Endothelial cell of umbilical vein (primary cell): ENCODE results near the gene ZNF414. TPM values are rescaled to one million over a fixed set of nuclear protein-coding genes. Genes with fewer than 3 reads are reported as not detected.

Source experiments
- BruUV-seq: library from RNA; stranded (reverse); fragments of 400-500 nt; replicated peaks from 2 replicates; lab custom pipeline; 2021; lab: Mats Ljungman, UMichigan
- CTCF ChIA-PET: fragments of 300-600, 350-600 bp; sonication (Branson Sonifier 250); formaldehyde crosslinking; loops from one replicate; lab custom pipeline; 2021; ENCODE audit warnings: antibody characterized with exemption, inconsistent platforms; lab: Charles Lee
- POLR2A ChIA-PET: fragments of 300-600, 350-600 bp; sonication (Branson Sonifier 250); formaldehyde crosslinking; loops from one replicate; lab custom pipeline; 2021; ENCODE audit warnings: antibody characterized with exemption, inconsistent platforms; lab: Charles Lee
- DNase-seq: peaks from one replicate; pipeline ENCODE4 v3.0.0-alpha.2; 2011; ENCODE audit warnings: low read depth, low spot score
- FAIRE-seq: peaks from 2 replicates; lab custom pipeline; 2011; peaks lifted over from hg19 to GRCh38; lab: Jason Lieb, UNC
- H2AFZ ChIP-seq: 2 replicates; pipeline ENCODE4 v1.6.0; 2012; ENCODE audit warnings: low read depth, low read length, control low read depth, inconsistent platforms
- H3K27ac ChIP-seq: 2 replicates; pipeline ENCODE4 v1.5.1; 2011; ENCODE audit warnings: low read depth, mild to moderate bottlenecking, control low read depth, low read length, moderate library complexity; ENCODE audit not compliant: insufficient read depth
- H3K27me3 ChIP-seq, 2 experiments: 2 replicates each; pipeline versions ENCODE4 v1.6.0 to v1.6.1; 2011; ENCODE audit warnings: low read length in 2 of 2, mixed read lengths in 1 of 2; ENCODE audit not compliant: control insufficient read depth in 2 of 2, insufficient read depth in 2 of 2
- H3K36me3 ChIP-seq, 2 experiments: 2 replicates in 1 of 2; 3 replicates in 1 of 2; pipeline ENCODE4 v1.5.1; 2011; ENCODE audit warnings: low read length in 2 of 2, mild to moderate bottlenecking in 1 of 2, moderate library complexity in 1 of 2; ENCODE audit not compliant: control insufficient read depth in 2 of 2, insufficient read depth in 2 of 2; ENCODE audit errors: extremely low read depth in 1 of 2
- H3K4me1 ChIP-seq: 3 replicates; pipeline ENCODE4 v1.5.1; 2011; ENCODE audit warnings: mild to moderate bottlenecking, low read length; ENCODE audit not compliant: control insufficient read depth, insufficient read depth; ENCODE audit errors: extremely low read depth
- H3K4me2 ChIP-seq: 2 replicates; pipeline ENCODE4 v1.6.1; 2011; ENCODE audit warnings: low read length, control low read depth, mixed read lengths; ENCODE audit not compliant: insufficient read depth
- H3K4me3 ChIP-seq, 3 experiments: fragments of 200-600 bp in 1 of 3; sonication (generic), shearing (Covaris generic) in 1 of 3; replicated peaks in 1 of 3; 2 replicates each; pipeline ENCODE4 v1.5.1; 2011 to 2016; ENCODE audit warnings: control low read depth in 3 of 3, low read length in 3 of 3, mild to moderate bottlenecking in 2 of 3, inconsistent platforms in 1 of 3, low read depth in 1 of 3, moderate library complexity in 1 of 3; ENCODE audit not compliant: insufficient read depth in 1 of 3
- H3K79me2 ChIP-seq: 2 replicates; pipeline ENCODE4 v1.6.0; 2012; ENCODE audit warnings: low read length, inconsistent platforms; ENCODE audit not compliant: control insufficient read depth, insufficient read depth
- H3K9ac ChIP-seq: replicated peaks from 2 replicates; pipeline ENCODE3; 2011; ENCODE audit warnings: low read length, control low read depth; ENCODE audit not compliant: insufficient read depth; ENCODE audit errors: extremely low read depth
- H3K9me1 ChIP-seq: replicated peaks from 3 replicates; pipeline ENCODE4 v1.6.0; 2011; ENCODE audit warnings: mild to moderate bottlenecking, low read length; ENCODE audit not compliant: control insufficient read depth, insufficient read depth; ENCODE audit errors: extremely low read depth
- H3K9me3 ChIP-seq: replicated peaks from 2 replicates; pipeline ENCODE4 v1.5.1; 2012; ENCODE audit warnings: low read length, inconsistent platforms; ENCODE audit not compliant: control insufficient read depth, insufficient read depth
- H4K20me1 ChIP-seq: replicated peaks from 2 replicates; pipeline ENCODE3; 2011; ENCODE audit warnings: mild to moderate bottlenecking, low read length; ENCODE audit not compliant: control insufficient read depth, insufficient read depth; ENCODE audit errors: extremely low read depth
- FOS ChIP-seq: IDR thresholded peaks from 2 replicates; pipeline ENCODE4 v1.6.1; 2011; ENCODE audit warnings: mild to moderate bottlenecking, low read length, moderate library complexity, borderline replicate concordance; ENCODE audit not compliant: insufficient read depth
- GATA2 ChIP-seq: IDR thresholded peaks from 2 replicates; pipeline ENCODE4 v1.7.0; 2011; ENCODE audit warnings: low read depth, mild to moderate bottlenecking, moderate library complexity, mixed read lengths, low read length; ENCODE audit not compliant: insufficient read length, insufficient read depth
- JUN ChIP-seq: IDR thresholded peaks from 2 replicates; pipeline ENCODE4 v1.6.1; 2011; ENCODE audit warnings: borderline replicate concordance, low read depth; ENCODE audit not compliant: insufficient read length, insufficient read depth
- MAX ChIP-seq: IDR thresholded peaks from 2 replicates; pipeline ENCODE4 v1.6.1; 2011; ENCODE audit not compliant: insufficient read depth, insufficient read length
- MYC ChIP-seq: IDR thresholded peaks from one replicate; pipeline ENCODE4 v1.6.1; 2011; ENCODE audit warnings: mild to moderate bottlenecking, low read depth, low read length
- POLR2A ChIP-seq: IDR thresholded peaks from 2 replicates; pipeline ENCODE4 v1.6.1; 2012; ENCODE audit warnings: low read depth, mild to moderate bottlenecking, control low read depth, low read length
- POLR2AphosphoS5 ChIP-seq: IDR thresholded peaks from 2 replicates; pipeline ENCODE4 v1.6.1; 2012; ENCODE audit warnings: low read depth, mild to moderate bottlenecking, control low read depth, low read length, moderate library complexity; ENCODE audit not compliant: insufficient read depth
- dilution Hi-C: fragments of 300-500 bp; cut with MboI; formaldehyde crosslinking; loops from one replicate; pipeline ENCODE4 v1.15.0; 2019; ENCODE audit warnings: low sequenced_read_pairs; ENCODE audit not compliant: extremely low pct_ligation_motif_present
- intact Hi-C: fragments of 100-400 bp; cut with micrococcal nuclease; formaldehyde crosslinking; loops from one replicate; pipeline ENCODE4 v1.10.0; 2022
- polyA plus RNA-seq, 4 experiments: library from polyadenylated mRNA; depleted of rRNA in 3 of 4; stranded (reverse) in 3 of 4; unstranded in 1 of 4; fragments of >200 nt; gene quantifications; 2 replicates each; pipeline versions ENCODE4 v1.2.1 to v1.2.3, GENCODE V29; 2011 to 2012; ENCODE audit warnings: missing spikeins in 1 of 4
- total RNA-seq: library from RNA; stranded (reverse); gene quantifications from 2 replicates; pipeline ENCODE4 v1.2.3, GENCODE V29; 2021

The ZNF414 gene
- total and polyA plus RNA-seq, 2 donors (not counting 3 experiments of a cell fraction or from before 2014, with no cell fraction given): 11.6 to 20.6 TPM

GRCh38 chr19:8483165-8483564 lies 30.8 kb downstream of the ZNF414 start:
- H4K20me1 ChIP-seq: peaks cover 5% of the 10 kb centered on the region
- H3K4me3 ChIP-seq: no peak overlapping the region
- DNase-seq (no peak), FAIRE-seq (no peak)
- intact Hi-C loops: no loop called here
- TF ChIP-seq POLR2AphosphoS5 (peak; percentile 8), JUN (no peak), MYC (no peak), MAX (no peak), POLR2A (no peak), GATA2 (no peak)
- H3K27ac ChIP-seq: no peak overlapping the region
- no peak overlapping the region for H2AFZ ChIP-seq
- no peaks in the 10 kb centered on the region for H3K27me3 ChIP-seq
- H3K9me3 ChIP-seq: no peaks in the 10 kb centered on the region
- H3K4me2 ChIP-seq: no peak overlapping the region
- no peaks in the 10 kb centered on the region for H3K4me1 ChIP-seq
- CTCF ChIA-PET: interaction anchor here (2.2 to 2.4 kb wide), 2 partner anchors 22 to 129 kb away, joined by 7 read pairs; no protein-coding TSS in a partner anchor
- H3K36me3 ChIP-seq: peaks cover 38 to 71% of the 10 kb centered on the region in 2 experiments
- no peak overlapping the region for H3K9ac ChIP-seq
- dilution Hi-C loops: no loop called here
- POLR2A ChIA-PET: no interaction called here
- no TSS peak for BruUV-seq
- H3K79me2 ChIP-seq: peaks cover 41% of the 10 kb centered on the region
- no peaks in the 10 kb centered on the region for H3K9me1 ChIP-seq

GRCh38 chr19:8482696-8483095 lies 31.3 kb downstream of the ZNF414 start:
- H3K4me2 ChIP-seq: no peak overlapping the region
- H2AFZ ChIP-seq: no peak overlapping the region
- intact Hi-C loops: no loop called here
- H3K27ac ChIP-seq: no peak overlapping the region
- ChIA-PET POLR2A (no interaction called here), CTCF (interaction anchor here (2.2 to 2.4 kb wide), 2 partner anchors 23 to 129 kb away, joined by 7 read pairs; no protein-coding TSS in a partner anchor)
- H3K79me2 ChIP-seq: peaks cover 45% of the 10 kb centered on the region
- H3K9me1 ChIP-seq: no peaks in the 10 kb centered on the region
- H3K9me3 ChIP-seq: no peaks in the 10 kb centered on the region
- no peak overlapping the region for H3K4me3 ChIP-seq
- TF ChIP-seq MAX: no peak
- TF ChIP-seq POLR2A: no peak
- TF ChIP-seq FOS: no peak
- TF ChIP-seq GATA2: no peak
- DNase-seq (no peak), FAIRE-seq (no peak)
- H3K4me1 ChIP-seq: no peaks in the 10 kb centered on the region
- BruUV-seq: no TSS peak
- dilution Hi-C loops: no loop called here
- no peak overlapping the region for H3K9ac ChIP-seq
- H3K36me3 ChIP-seq: peaks cover 34 to 70% of the 10 kb centered on the region in 2 experiments
- peaks cover 5% of the 10 kb centered on the region for H4K20me1 ChIP-seq
- no peaks in the 10 kb centered on the region for H3K27me3 ChIP-seq
